Natural killer cell (primary cell): ENCODE results near the gene TMEM69. TPM values are rescaled to one million over a fixed set of nuclear protein-coding genes. Genes with fewer than 3 reads are reported as not detected.
"Not testable (repeated sequence)": the region's sequence is repeated elsewhere in the genome, so short reads cannot be mapped to it uniquely, and the experiment has no call there.

ENCODE experiments used
- ATAC-seq, 3 donors: fragments of 150-1000 bp in 2 of 3; fragments of 200-7000 bp in 1 of 3; cut with Tn5 transposase; 1 replicate in 1 of 3; 2 replicates in 2 of 3; pipeline ENCODE4 v1.10.0; 2021; ENCODE audit warnings: mild to moderate bottlenecking in 2 of 3, moderate library complexity in 2 of 3
- DNase-seq, 2 donors: peaks; one replicate each; pipeline versions ENCODE4 v3.0.0 to v3.0.0-alpha.2; 2013 to 2021; ENCODE audit warnings: mixed read lengths in 1 of 2
- H3K27ac ChIP-seq: one replicate; pipeline ENCODE4 v1.5.1; 2013; ENCODE audit warnings: mild to moderate bottlenecking, low read length
- H3K27me3 ChIP-seq: one replicate; pipeline ENCODE4 v1.6.1; 2013; ENCODE audit warnings: low read length; ENCODE audit not compliant: control insufficient read depth, insufficient read depth
- H3K36me3 ChIP-seq: one replicate; pipeline ENCODE4 v1.6.1; 2013; ENCODE audit warnings: low read length; ENCODE audit not compliant: control insufficient read depth, insufficient read depth
- H3K4me1 ChIP-seq: one replicate; pipeline ENCODE4 v1.6.1; 2013; ENCODE audit warnings: low read length; ENCODE audit not compliant: control insufficient read depth, insufficient read depth
- H3K4me3 ChIP-seq: one replicate; pipeline ENCODE4 v1.5.1; 2013; ENCODE audit warnings: low read length
- H3K9me3 ChIP-seq: one replicate; pipeline ENCODE4 v1.6.1; 2013; ENCODE audit warnings: low read length; ENCODE audit not compliant: control insufficient read depth, insufficient read depth
- H3K27ac Mint-ChIP-seq, 2 donors: one replicate each; pipeline ENCODE4 v1.8.0; 2022; ENCODE audit warnings: mild to moderate bottlenecking in 2 of 2, mixed read lengths in 2 of 2, moderate library complexity in 1 of 2
- H3K27me3 Mint-ChIP-seq, 2 donors: one replicate each; pipeline ENCODE4 v1.8.0; 2022; ENCODE audit warnings: low read depth in 2 of 2, mixed read lengths in 2 of 2
- H3K36me3 Mint-ChIP-seq: one replicate; pipeline ENCODE4 v1.8.0; 2022; ENCODE audit warnings: mixed read lengths
- H3K4me1 Mint-ChIP-seq, 2 donors: one replicate each; pipeline ENCODE4 v1.8.0; 2022; ENCODE audit warnings: mixed read lengths in 2 of 2
- H3K4me3 Mint-ChIP-seq: one replicate; pipeline ENCODE4 v1.8.0; 2022; ENCODE audit warnings: mild to moderate bottlenecking, moderate library complexity, mixed read lengths
- H3K9me3 Mint-ChIP-seq, 2 donors: one replicate each; pipeline ENCODE4 v1.8.0; 2022; ENCODE audit warnings: mixed read lengths in 2 of 2
- CTCF ChIP-seq: fragments of 200-600 bp; IDR thresholded peaks from one replicate; pipeline ENCODE4 v1.8.0; 2022; ENCODE audit warnings: antibody characterized with exemption
- WGBS: methylation state at CpG from one replicate; pipeline ENCODE4 v1.1.7; 2013; ENCODE audit warnings: missing lambda C conversion rate; ENCODE audit not compliant: insufficient coverage; 5-methylcytosine and 5-hydroxymethylcytosine counted together
- intact Hi-C: fragments of 100-400 bp; cut with micrococcal nuclease; formaldehyde crosslinking; loops from one replicate; pipeline ENCODE4 v1.14.2; 2022
- total RNA-seq, 4 donors: library from RNA; stranded (reverse); fragments of 120-200 nt in 1 of 4; gene quantifications; one replicate each; pipeline versions ENCODE4 v1.2.3 to v1.2.4, GENCODE V29; 2013 to 2022

TMEM69 gene
- total RNA-seq, 3 donors from 2014 or later (not counting 1 experiment from before 2014, with no cell fraction given): 8.8 to 14.2 (median 9.3) TPM

GRCh38 chr1:45694823-45695222 is 6.8 kb downstream of the TMEM69 start:
- DNase-seq (no peak), ATAC-seq (no peak)
- no peaks in the 10 kb centered on the region for H3K27me3 ChIP-seq
- TF ChIP-seq CTCF: no peak
- intact Hi-C loops: no loop called here
- no peaks in the 10 kb centered on the region for H3K4me1 ChIP-seq
- no peak overlapping the region for H3K27ac Mint-ChIP-seq
- H3K27me3 Mint-ChIP-seq: no peaks in the 10 kb centered on the region
- H3K27ac ChIP-seq: no peak overlapping the region
- WGBS: 97% methylated on average over 7 of the region's 7 CpGs
- no peaks in the 10 kb centered on the region for H3K4me1 Mint-ChIP-seq
- no peaks in the 10 kb centered on the region for H3K9me3 Mint-ChIP-seq
- H3K4me3 Mint-ChIP-seq: no peak overlapping the region
- H3K4me3 ChIP-seq: no peak overlapping the region
- peaks cover 28% of the 10 kb centered on the region for H3K36me3 ChIP-seq
- no peaks in the 10 kb centered on the region for H3K36me3 Mint-ChIP-seq
- no peaks in the 10 kb centered on the region for H3K9me3 ChIP-seq

- Mint-ChIP-seq H3K4me1 (peaks cover 0 to 4% of the 10 kb centered on the region in 2 donors), H3K4me3 (no peak overlapping the region), H3K27ac (no peak overlapping the region), H3K27me3 (no peaks in the 10 kb centered on the region), H3K9me3 (peaks cover 2% of the 10 kb centered on the region in 2 donors), H3K36me3 (peaks cover 10% of the 10 kb centered on the region)
- ATAC-seq (no peak), DNase-seq (no peak)
- no peaks in the 10 kb centered on the region for H3K4me1 ChIP-seq
- H3K4me3 ChIP-seq: no peak overlapping the region
- no peak overlapping the region for H3K27ac ChIP-seq
- no peaks in the 10 kb centered on the region for H3K9me3 ChIP-seq
- peaks cover 8% of the 10 kb centered on the region for H3K36me3 ChIP-seq
- intact Hi-C loops: no loop called here
- 100% methylated on average over 1 of the region's 1 CpG for WGBS
- no peaks in the 10 kb centered on the region for H3K27me3 ChIP-seq
- TF ChIP-seq CTCF: no peak
Observed at GRCh38 chr1:45704637-45705036, 16.7 kb downstream of the TMEM69 start.

GRCh38 chr1:45713711-45714110 is 25.7 kb downstream of the TMEM69 start:
- H3K4me3 Mint-ChIP-seq: no peak overlapping the region
- H3K27ac Mint-ChIP-seq: no peak overlapping the region
- TF ChIP-seq CTCF: no peak

GRCh38 chr1:45716700-45717099 is 28.7 kb downstream of the TMEM69 start:
- no peak for ATAC-seq
- Histone ChIP-seq H3K4me3 (no peak overlapping the region), H3K27ac (no peak overlapping the region), H3K36me3 (peaks cover 24% of the 10 kb centered on the region), H3K9me3 (no peaks in the 10 kb centered on the region), H3K4me1 (no peaks in the 10 kb centered on the region), H3K27me3 (no peaks in the 10 kb centered on the region)
- DNase-seq: no peak
- no peak for TF ChIP-seq CTCF
- Mint-ChIP-seq H3K4me1 (no peaks in the 10 kb centered on the region), H3K36me3 (peaks cover 4% of the 10 kb centered on the region), H3K27ac (no peak overlapping the region), H3K4me3 (no peak overlapping the region), H3K27me3 (no peaks in the 10 kb centered on the region), H3K9me3 (no peaks in the 10 kb centered on the region)
- 100% methylated on average over 2 of the region's 3 CpGs for WGBS
- intact Hi-C loops: no loop called here

More at GRCh38 chr1:45713711-45714110, 25.7 kb downstream of the TMEM69 start:
- Mint-ChIP-seq H3K27me3 (no peaks in the 10 kb centered on the region), H3K36me3 (peaks cover 8% of the 10 kb centered on the region), H3K9me3 (no peaks in the 10 kb centered on the region), H3K4me1 (no peaks in the 10 kb centered on the region)
- DNase-seq (no peak), ATAC-seq (no peak)
- intact Hi-C loops: no loop called here
- 100% methylated on average over 3 of the region's 3 CpGs for WGBS
- Histone ChIP-seq H3K4me3 (no peak overlapping the region), H3K9me3 (no peaks in the 10 kb centered on the region), H3K27me3 (no peaks in the 10 kb centered on the region), H3K4me1 (no peaks in the 10 kb centered on the region), H3K36me3 (peaks cover 27% of the 10 kb centered on the region), H3K27ac (no peak overlapping the region)

GRCh38 chr1:45717386-45717785 is 29.4 kb downstream of the TMEM69 start:
- H3K4me1 ChIP-seq, H3K27me3 Mint-ChIP-seq, H3K9me3 ChIP-seq, H3K27ac Mint-ChIP-seq, H3K36me3 Mint-ChIP-seq, H3K4me1 Mint-ChIP-seq, H3K4me3 ChIP-seq, H3K4me3 Mint-ChIP-seq, H3K27me3 ChIP-seq, DNase-seq, H3K27ac ChIP-seq, H3K9me3 Mint-ChIP-seq, ATAC-seq, intact Hi-C loops: not testable (repeated sequence)
- 98% methylated on average over 4 of the region's 8 CpGs for WGBS
- H3K36me3 ChIP-seq: peaks cover 21% of the 10 kb centered on the region
